Left hindlimb (tissue), 1 donor: Measurements from ENCODE around the gene ECHDC1.
"Not testable (repeated sequence)": the region's sequence is repeated elsewhere in the genome, so short reads cannot be mapped to it uniquely, and the experiment has no call there.

Experiments
- DNase-seq: peaks from one replicate; pipeline ENCODE4 v3.0.0-alpha.2; 2018

Gene ECHDC1

GRCh38 chr6:127342946-127343808 is at the start of gene ECHDC1:
TSS of gene ECHDC1 (minus strand) at chr6:127343609. CDS start at chr6:127331028, 12,581 bp downstream.
- peak; percentile 84 for DNase-seq

- no peak for DNase-seq
These were observed 48.9 kb upstream of the ECHDC1 start for GRCh38 chr6:127392301-127392700.

GRCh38 chr6:127391094-127391953 is 47.9 kb upstream of the ECHDC1 start:
- DNase-seq, result no peak

GRCh38 chr6:127389706-127390105 is 46.3 kb upstream of the ECHDC1 start:
- no peak for DNase-seq

GRCh38 chr6:127385668-127386430 is 42.4 kb upstream of the ECHDC1 start:
- DNase-seq, result no peak

- not testable (repeated sequence) for DNase-seq
These were observed 41.4 kb upstream of the ECHDC1 start for GRCh38 chr6:127384848-127385247.

- DNase-seq, result no peak
These were observed 40.6 kb upstream of the ECHDC1 start for GRCh38 chr6:127383988-127384387.

- no peak for DNase-seq
These were observed 39.0 kb upstream of the ECHDC1 start for GRCh38 chr6:127382413-127382812.

GRCh38 chr6:127381384-127381783 is 38.0 kb upstream of the ECHDC1 start:
- DNase-seq, result no peak

- DNase-seq, result no peak
These were observed 33.3 kb upstream of the ECHDC1 start for GRCh38 chr6:127376685-127377084.

- no peak for DNase-seq
These were observed 23.6 kb upstream of the ECHDC1 start for GRCh38 chr6:127367023-127367375.

GRCh38 chr6:127366282-127367022 is 23.0 kb upstream of the ECHDC1 start:
- DNase-seq, result no peak

GRCh38 chr6:127365874-127366273 is 22.5 kb upstream of the ECHDC1 start:
- DNase-seq, result no peak

GRCh38 chr6:127352524-127352923 is 9.1 kb upstream of the ECHDC1 start:
- no peak for DNase-seq

- DNase-seq, result no peak
These were observed 6.6 kb upstream of the ECHDC1 start for GRCh38 chr6:127349980-127350379.

- DNase-seq, result no peak
These were observed 4.7 kb upstream of the ECHDC1 start for GRCh38 chr6:127348028-127348661.

GRCh38 chr6:127347178-127347577 is 3.8 kb upstream of the ECHDC1 start:
- DNase-seq, result no peak

GRCh38 chr6:127345521-127345920 is 2.1 kb upstream of the ECHDC1 start:
- no peak for DNase-seq

GRCh38 chr6:127343809-127344659 is 625 bp upstream of the ECHDC1 start:
- peak; percentile 29 for DNase-seq

GRCh38 chr6:127342296-127342945 is 988 bp downstream of the ECHDC1 start:
- peak; percentile 29 for DNase-seq
